Lower leg skin (tissue), 3 donors: Measurements from ENCODE around the gene ZNF350.

Source experiments
- CTCF ChIP-seq, 3 donors: fragments of 450-650 bp; IDR thresholded peaks; one replicate each; pipeline ENCODE4 v1.5.1; 2016; ENCODE audit warnings: antibody characterized with exemption in 3 of 3, mild to moderate bottlenecking in 3 of 3, moderate library complexity in 2 of 3
- POLR2A ChIP-seq, 2 donors: fragments of 450-650 bp; IDR thresholded peaks; one replicate each; pipeline ENCODE4 v1.6.1; 2016 to 2017; ENCODE audit warnings: antibody characterized with exemption in 2 of 2, mild to moderate bottlenecking in 1 of 2, moderate library complexity in 1 of 2

GRCh38 chr19:51993422-51993821 is 6.8 kb upstream of the ZNF350 start:
- TF ChIP-seq POLR2A (IDR thresholded peaks at IDR 0.05) (no peak), CTCF (IDR thresholded peaks at IDR 0.05) (no peak)
